ENCODE data around the gene ARHGAP31. TPM values are rescaled to one million over a fixed set of nuclear protein-coding genes. Genes with fewer than 3 reads are reported as not detected.
A peak's percentile ranks its signal among the peaks of the same experiment; 100 is the strongest.
"Not testable (repeated sequence)": the region's sequence is repeated elsewhere in the genome, so short reads cannot be mapped to it uniquely, and the experiment has no call there.

The ARHGAP31 gene
- total and polyA plus RNA-seq, 5 experiments from 2014 or later = 0.32 to 2.3 (median 1.6) TPM

- H3K4me1 Mint-ChIP-seq = peaks cover 19 to 33% (median 24%) of the 10 kb centered on the region in 4 donors
Measured at GRCh38 chr3:119349354-119350041, 55.3 kb downstream of the ARHGAP31 start.

GRCh38 chr3:119350114-119350513, 55.9 kb downstream of the ARHGAP31 start:
- no peak overlapping the region for H3K27ac Mint-ChIP-seq
- H3K27me3 Mint-ChIP-seq = no peaks in the 10 kb centered on the region
- peaks cover 19 to 33% (median 24%) of the 10 kb centered on the region in 4 donors for H3K4me1 Mint-ChIP-seq
- DNase-seq (no peak), ATAC-seq (no peak)
- POLR2A ChIA-PET = interaction anchor here (1.5 kb wide), 1 partner anchor 57 kb away, joined by 3 read pairs; no protein-coding TSS in a partner anchor
- H3K36me3 Mint-ChIP-seq = no peaks in the 10 kb centered on the region
- H3K4me3 Mint-ChIP-seq = no peak overlapping the region
- H3K9me3 Mint-ChIP-seq = no peaks in the 10 kb centered on the region

More at GRCh38 chr3:119349354-119350041, 55.3 kb downstream of the ARHGAP31 start:
- no peaks in the 10 kb centered on the region for H3K36me3 Mint-ChIP-seq
- no peak for DNase-seq
- no peaks in the 10 kb centered on the region for H3K9me3 Mint-ChIP-seq
- H3K27ac Mint-ChIP-seq = peak overlapping the region in 2 of 10 donors; percentile 72 to 73
- H3K4me3 Mint-ChIP-seq = no peak overlapping the region
- H3K27me3 Mint-ChIP-seq = no peaks in the 10 kb centered on the region
- no peak for ATAC-seq
- POLR2A ChIA-PET = interaction anchor here (0.6 to 1.5 kb wide), 2 partner anchors 57 to 102 kb away, joined by 3 read pairs; no protein-coding TSS in a partner anchor

- no peaks in the 10 kb centered on the region for H3K9me3 Mint-ChIP-seq
- peaks cover 16 to 33% (median 20%) of the 10 kb centered on the region in 4 donors for H3K4me1 Mint-ChIP-seq
- no peak overlapping the region for H3K4me3 Mint-ChIP-seq
- no peaks in the 10 kb centered on the region for H3K36me3 Mint-ChIP-seq
- POLR2A ChIA-PET = interaction anchor here (0.6 to 2.3 kb wide), 2 partner anchors 57 to 111 kb away, joined by 3 to 7 read pairs; partner anchors contain the start of genes ARHGAP31 and B4GALT4
- peak overlapping the region in 4 of 10 donors; percentile 24 to 78 (median 60) for H3K27ac Mint-ChIP-seq
- no peaks in the 10 kb centered on the region for H3K27me3 Mint-ChIP-seq
- no peak for ATAC-seq
- no peak for DNase-seq
Measured at GRCh38 chr3:119351581-119351980, 57.4 kb downstream of the ARHGAP31 start.

- Mint-ChIP-seq H3K9me3 (no peaks in the 10 kb centered on the region), H3K4me3 (peak overlapping the region in 7 of 10 donors; percentile 0 to 65 (median 17)), H3K36me3 (no peaks in the 10 kb centered on the region), H3K27ac (peak overlapping the region; percentile 5 to 78 (median 24)), H3K27me3 (peaks cover 0 to 2% (median 0%) of the 10 kb centered on the region in 5 donors), H3K4me1 (peaks cover 16 to 36% (median 20%) of the 10 kb centered on the region in 4 donors)
- DNase-seq (peak in 9 of 10 donors; percentile 5 to 72 (median 22)), ATAC-seq (peak; percentile 72 to 92)
- POLR2A ChIA-PET = interaction anchor here (0.7 to 2.3 kb wide), 3 partner anchors 29 to 111 kb away, joined by 3 to 7 read pairs (median 3); partner anchors contain the start of genes ARHGAP31 and B4GALT4
Measured at GRCh38 chr3:119352034-119352609, 57.9 kb downstream of the ARHGAP31 start.

- peak; percentile 72 to 89 for ATAC-seq
- POLR2A ChIA-PET = interaction anchor here (0.7 to 2.3 kb wide), 3 partner anchors 30 to 112 kb away, joined by 3 to 7 read pairs (median 3); partner anchors contain the start of genes ARHGAP31 and B4GALT4
- H3K9me3 Mint-ChIP-seq = no peaks in the 10 kb centered on the region
- peaks cover 0 to 4% (median 0%) of the 10 kb centered on the region in 5 donors for H3K27me3 Mint-ChIP-seq
- H3K36me3 Mint-ChIP-seq = no peaks in the 10 kb centered on the region
- H3K4me1 Mint-ChIP-seq = peaks cover 16 to 37% (median 20%) of the 10 kb centered on the region in 4 donors
- peak in 6 of 10 donors; percentile 3 to 68 (median 42) for DNase-seq
- peak overlapping the region in 8 of 10 donors; percentile 2 to 78 (median 26) for H3K27ac Mint-ChIP-seq
- H3K4me3 Mint-ChIP-seq = peak overlapping the region in 5 of 10 donors; percentile 6 to 62 (median 43)
Measured at GRCh38 chr3:119352863-119353527, 58.8 kb downstream of the ARHGAP31 start.

GRCh38 chr3:119355608-119356007, 61.4 kb downstream of the ARHGAP31 start:
- H3K4me1 Mint-ChIP-seq = peaks cover 16 to 39% (median 19%) of the 10 kb centered on the region in 4 donors
- POLR2A ChIA-PET = interaction anchor here (0.6 kb wide), 1 partner anchor 113 kb away, joined by 3 read pairs; no protein-coding TSS in a partner anchor
- not testable (repeated sequence) for DNase-seq, H3K9me3 Mint-ChIP-seq, H3K27me3 Mint-ChIP-seq, H3K36me3 Mint-ChIP-seq, H3K4me3 Mint-ChIP-seq, ATAC-seq
- H3K27ac Mint-ChIP-seq = peak overlapping the region in 1 of 10 donors; percentile 43

GRCh38 chr3:119356646-119357045, 62.5 kb downstream of the ARHGAP31 start:
- H3K4me1 Mint-ChIP-seq = peaks cover 14 to 31% (median 18%) of the 10 kb centered on the region in 4 donors
- H3K27me3 Mint-ChIP-seq = peaks cover 0 to 4% (median 0%) of the 10 kb centered on the region in 5 donors
- H3K9me3 Mint-ChIP-seq = no peaks in the 10 kb centered on the region
- DNase-seq = no peak
- no peaks in the 10 kb centered on the region for H3K36me3 Mint-ChIP-seq
- no peak overlapping the region for H3K27ac Mint-ChIP-seq
- POLR2A ChIA-PET = interaction anchor here (0.6 kb wide), 1 partner anchor 654 kb away, joined by 3 read pairs; no protein-coding TSS in a partner anchor
- H3K4me3 Mint-ChIP-seq = no peak overlapping the region
- no peak for ATAC-seq

- Mint-ChIP-seq H3K36me3 (no peaks in the 10 kb centered on the region), H3K27ac (no peak overlapping the region), H3K4me1 (peaks cover 10 to 25% (median 13%) of the 10 kb centered on the region in 4 donors), H3K27me3 (peaks cover 0 to 4% (median 0%) of the 10 kb centered on the region in 5 donors), H3K4me3 (no peak overlapping the region), H3K9me3 (no peaks in the 10 kb centered on the region)
- ATAC-seq (no peak), DNase-seq (no peak)
- POLR2A ChIA-PET = no interaction called here
Measured at GRCh38 chr3:119357190-119357589, 63.0 kb downstream of the ARHGAP31 start.

- POLR2A ChIA-PET = no interaction called here
- H3K4me1 Mint-ChIP-seq = peaks cover 0 to 10% (median 0%) of the 10 kb centered on the region in 4 donors
- no peak for DNase-seq
- ATAC-seq = no peak
- H3K27ac Mint-ChIP-seq = peak overlapping the region in 3 of 10 donors; percentile 2 to 75 (median 57)
- no peaks in the 10 kb centered on the region for H3K36me3 Mint-ChIP-seq
- peaks cover 0 to 4% (median 0%) of the 10 kb centered on the region in 5 donors for H3K27me3 Mint-ChIP-seq
- no peaks in the 10 kb centered on the region for H3K9me3 Mint-ChIP-seq
- no peak overlapping the region for H3K4me3 Mint-ChIP-seq
Measured at GRCh38 chr3:119359476-119360326, 65.5 kb downstream of the ARHGAP31 start.

GRCh38 chr3:119360736-119361462, 66.7 kb downstream of the ARHGAP31 start:
- no peak for DNase-seq
- Mint-ChIP-seq H3K36me3 (no peaks in the 10 kb centered on the region), H3K27ac (no peak overlapping the region), H3K27me3 (peaks cover 0 to 4% (median 0%) of the 10 kb centered on the region in 5 donors), H3K4me3 (no peak overlapping the region), H3K4me1 (peaks cover 0 to 10% (median 0%) of the 10 kb centered on the region in 4 donors), H3K9me3 (no peaks in the 10 kb centered on the region)
- ATAC-seq = no peak
- POLR2A ChIA-PET = no interaction called here

- Mint-ChIP-seq H3K27ac (no peak overlapping the region), H3K4me1 (peaks cover 0 to 8% (median 0%) of the 10 kb centered on the region in 4 donors), H3K36me3 (no peaks in the 10 kb centered on the region), H3K9me3 (no peaks in the 10 kb centered on the region), H3K27me3 (peaks cover 0 to 3% (median 0%) of the 10 kb centered on the region in 5 donors), H3K4me3 (no peak overlapping the region)
- ATAC-seq (no peak), DNase-seq (no peak)
- POLR2A ChIA-PET = no interaction called here
Measured at GRCh38 chr3:119362010-119362409, 67.8 kb downstream of the ARHGAP31 start.

Measured in naive thymus-derived CD8-positive, alpha-beta T cell (primary cell).